Measurements from ENCODE around the gene CFAP251.

DNA sequence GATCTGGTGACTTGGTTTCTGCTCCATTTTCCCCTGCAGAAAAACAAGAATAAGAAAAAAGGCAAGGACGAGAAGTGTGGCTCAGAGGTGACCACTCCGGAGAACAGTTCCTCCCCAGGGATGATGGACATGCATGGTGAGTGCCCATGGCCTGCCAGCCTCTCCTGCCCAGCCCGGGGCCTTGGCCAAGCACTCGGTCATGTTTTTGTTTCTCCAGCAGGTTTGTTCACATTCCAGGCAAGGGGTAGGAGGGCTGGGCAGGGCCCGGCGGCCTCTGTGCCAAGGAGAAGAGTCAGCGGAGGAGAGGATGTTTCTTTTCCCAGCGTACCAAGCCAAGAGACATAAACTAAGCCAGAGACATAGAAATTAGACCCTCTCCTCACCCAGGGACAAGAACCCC lies 116.9 kb downstream of the CFAP251 start:
- TF ChIP-seq, protein P1, sequence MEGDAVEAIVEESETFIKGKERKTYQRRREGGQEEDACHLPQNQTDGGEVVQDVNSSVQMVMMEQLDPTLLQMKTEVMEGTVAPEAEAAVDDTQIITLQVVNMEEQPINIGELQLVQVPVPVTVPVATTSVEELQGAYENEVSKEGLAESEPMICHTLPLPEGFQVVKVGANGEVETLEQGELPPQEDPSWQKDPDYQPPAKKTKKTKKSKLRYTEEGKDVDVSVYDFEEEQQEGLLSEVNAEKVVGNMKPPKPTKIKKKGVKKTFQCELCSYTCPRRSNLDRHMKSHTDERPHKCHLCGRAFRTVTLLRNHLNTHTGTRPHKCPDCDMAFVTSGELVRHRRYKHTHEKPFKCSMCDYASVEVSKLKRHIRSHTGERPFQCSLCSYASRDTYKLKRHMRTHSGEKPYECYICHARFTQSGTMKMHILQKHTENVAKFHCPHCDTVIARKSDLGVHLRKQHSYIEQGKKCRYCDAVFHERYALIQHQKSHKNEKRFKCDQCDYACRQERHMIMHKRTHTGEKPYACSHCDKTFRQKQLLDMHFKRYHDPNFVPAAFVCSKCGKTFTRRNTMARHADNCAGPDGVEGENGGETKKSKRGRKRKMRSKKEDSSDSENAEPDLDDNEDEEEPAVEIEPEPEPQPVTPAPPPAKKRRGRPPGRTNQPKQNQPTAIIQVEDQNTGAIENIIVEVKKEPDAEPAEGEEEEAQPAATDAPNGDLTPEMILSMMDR (IDR thresholded peaks at IDR 0.05), result no peak
- no peak for TF ChIP-seq POLR2A (IDR thresholded peaks at IDR 0.05)
